ENCODE results near the gene ATG5.
"Not testable (repeated sequence)": the region's sequence is repeated elsewhere in the genome, so short reads cannot be mapped to it uniquely, and the experiment has no call there.

Gene ATG5

GRCh38 chr6:106256201-106256968 is 69.2 kb downstream of the ATG5 start:
- no peak for FAIRE-seq

- no peak for FAIRE-seq
Observed at GRCh38 chr6:106255306-106255705, 70.3 kb downstream of the ATG5 start.

GRCh38 chr6:106254636-106255035 is 70.9 kb downstream of the ATG5 start:
- FAIRE-seq: no peak

GRCh38 chr6:106253731-106254130 is 71.8 kb downstream of the ATG5 start:
- FAIRE-seq: no peak

- no peak for FAIRE-seq
Observed at GRCh38 chr6:106253172-106253571, 72.4 kb downstream of the ATG5 start.

- FAIRE-seq: no peak
Observed at GRCh38 chr6:106252687-106253086, 72.9 kb downstream of the ATG5 start.

- not testable (repeated sequence) for FAIRE-seq
Observed at GRCh38 chr6:106251531-106252255, 73.9 kb downstream of the ATG5 start.

- no peak for FAIRE-seq
Observed at GRCh38 chr6:106250953-106251352, 74.6 kb downstream of the ATG5 start.

GRCh38 chr6:106249658-106250057 is 75.9 kb downstream of the ATG5 start:
- no peak for FAIRE-seq

- no peak for FAIRE-seq
Observed at GRCh38 chr6:106247733-106248132, 77.8 kb downstream of the ATG5 start.

- no peak for FAIRE-seq
Observed at GRCh38 chr6:106247293-106247692, 78.3 kb downstream of the ATG5 start.

GRCh38 chr6:106244931-106245330 is 80.6 kb downstream of the ATG5 start:
- no peak for FAIRE-seq

- no peak for FAIRE-seq
Observed at GRCh38 chr6:106244521-106244920, 81.0 kb downstream of the ATG5 start.

- FAIRE-seq: no peak
Observed at GRCh38 chr6:106243261-106243660, 82.3 kb downstream of the ATG5 start.

GRCh38 chr6:106241498-106241897 is 84.1 kb downstream of the ATG5 start:
- FAIRE-seq: no peak

- no peak for FAIRE-seq
Observed at GRCh38 chr6:106237286-106237685, 88.3 kb downstream of the ATG5 start.

- not testable (repeated sequence) for FAIRE-seq
Observed at GRCh38 chr6:106229876-106230445, 95.6 kb downstream of the ATG5 start.

GRCh38 chr6:106227612-106228507 is 97.7 kb downstream of the ATG5 start:
- FAIRE-seq: no peak

- FAIRE-seq: no peak
Observed at GRCh38 chr6:106226676-106227075, 98.9 kb downstream of the ATG5 start.

GRCh38 chr6:106225581-106225980 is 100.0 kb downstream of the ATG5 start:
- no peak for FAIRE-seq

GRCh38 chr6:106223300-106223930 is 102.1 kb downstream of the ATG5 start:
- FAIRE-seq: peak; percentile 87

- no peak for FAIRE-seq
Observed at GRCh38 chr6:106220485-106220884, 105.1 kb downstream of the ATG5 start.

Data from TTC549 (cell line).